Thoracic aorta (tissue), 2 donors: ENCODE results near the gene STIM1. TPM values are rescaled to one million over a fixed set of nuclear protein-coding genes. Genes with fewer than 3 reads are reported as not detected.

Source experiments
- ATAC-seq: fragments of 150-250 bp; one replicate; pipeline ENCODE4 v1.8.0; 2017; ENCODE audit warnings: low read depth; ENCODE audit not compliant: insufficient number of reproducible peaks, low FRiP score
- DNase-seq: peaks from one replicate; pipeline ENCODE4 v3.0.0-alpha.2; 2020; ENCODE audit warnings: low spot score
- H3K27ac ChIP-seq, 2 donors: fragments of 200-600 bp; sonication (generic); 1 replicate in 1 of 2; 2 replicates in 1 of 2; pipeline ENCODE4 v1.5.1; 2016; ENCODE audit warnings: mild to moderate bottlenecking in 2 of 2, moderate library complexity in 2 of 2
- H3K27me3 ChIP-seq: fragments of 200-600 bp; sonication (generic); replicated peaks from 2 replicates; pipeline ENCODE4 v1.6.0; 2016; ENCODE audit warnings: mild to moderate bottlenecking; ENCODE audit not compliant: insufficient read depth
- H3K36me3 ChIP-seq: fragments of 200-600 bp; sonication (generic); one replicate; pipeline ENCODE4 v1.5.1; 2016
- H3K4me1 ChIP-seq, 2 donors: fragments of 200-600 bp; sonication (generic); 1 replicate in 1 of 2; 2 replicates in 1 of 2; pipeline versions ENCODE4 v1.5.1 to v1.6.0; 2016; ENCODE audit warnings: low read depth in 2 of 2, mild to moderate bottlenecking in 1 of 2; ENCODE audit not compliant: control insufficient read depth in 1 of 2
- H3K4me3 ChIP-seq: fragments of 200-600 bp; sonication (generic); 2 replicates; pipeline ENCODE4 v1.5.1; 2016; ENCODE audit warnings: mild to moderate bottlenecking
- H3K9me3 ChIP-seq: fragments of 200-600 bp; sonication (generic); 2 replicates; pipeline ENCODE4 v1.5.1; 2016
- CTCF ChIP-seq: fragments of 200-600 bp; sonication (generic); IDR thresholded peaks from one replicate; pipeline ENCODE4 v1.5.1; 2019; ENCODE audit warnings: antibody characterized with exemption
- total RNA-seq, 2 donors: library from RNA; depleted of rRNA; stranded (reverse); fragments of >200 nt; gene quantifications; one replicate each; pipeline versions ENCODE4 v1.1.0 to v1.2.3, GENCODE V29; 2016

STIM1 gene
- total RNA-seq, 2 donors from 2014 or later = 53.8 to 63.0 TPM

DNA sequence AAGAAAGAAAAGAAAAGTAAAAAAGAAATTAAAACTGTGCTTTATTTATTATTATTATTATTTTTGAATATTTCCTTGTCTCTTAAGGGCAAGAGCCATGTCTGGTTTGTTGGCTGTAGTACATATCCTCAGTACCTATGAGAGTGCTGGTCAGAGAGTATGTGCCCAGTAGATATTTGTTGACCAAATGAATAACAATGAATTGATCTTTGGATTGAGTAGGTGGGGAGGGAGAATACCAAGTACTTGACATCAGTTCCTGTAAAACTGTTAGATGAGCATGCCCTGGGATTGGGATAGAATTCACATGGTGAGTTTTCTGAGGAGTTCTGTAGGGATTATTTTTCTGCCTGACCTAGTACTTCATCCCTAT lies 11.4 kb downstream of the STIM1 start:
- H3K36me3 ChIP-seq = no peaks in the 10 kb centered on the region
- no peaks in the 10 kb centered on the region for H3K27me3 ChIP-seq
- peaks cover 25 to 58% of the 10 kb centered on the region in 2 donors for H3K4me1 ChIP-seq
- H3K4me3 ChIP-seq = no peak overlapping the region
- H3K9me3 ChIP-seq = no peaks in the 10 kb centered on the region
- no peak overlapping the region for H3K27ac ChIP-seq
- ATAC-seq (no peak), DNase-seq (no peak)
- TF ChIP-seq CTCF = no peak

DNA sequence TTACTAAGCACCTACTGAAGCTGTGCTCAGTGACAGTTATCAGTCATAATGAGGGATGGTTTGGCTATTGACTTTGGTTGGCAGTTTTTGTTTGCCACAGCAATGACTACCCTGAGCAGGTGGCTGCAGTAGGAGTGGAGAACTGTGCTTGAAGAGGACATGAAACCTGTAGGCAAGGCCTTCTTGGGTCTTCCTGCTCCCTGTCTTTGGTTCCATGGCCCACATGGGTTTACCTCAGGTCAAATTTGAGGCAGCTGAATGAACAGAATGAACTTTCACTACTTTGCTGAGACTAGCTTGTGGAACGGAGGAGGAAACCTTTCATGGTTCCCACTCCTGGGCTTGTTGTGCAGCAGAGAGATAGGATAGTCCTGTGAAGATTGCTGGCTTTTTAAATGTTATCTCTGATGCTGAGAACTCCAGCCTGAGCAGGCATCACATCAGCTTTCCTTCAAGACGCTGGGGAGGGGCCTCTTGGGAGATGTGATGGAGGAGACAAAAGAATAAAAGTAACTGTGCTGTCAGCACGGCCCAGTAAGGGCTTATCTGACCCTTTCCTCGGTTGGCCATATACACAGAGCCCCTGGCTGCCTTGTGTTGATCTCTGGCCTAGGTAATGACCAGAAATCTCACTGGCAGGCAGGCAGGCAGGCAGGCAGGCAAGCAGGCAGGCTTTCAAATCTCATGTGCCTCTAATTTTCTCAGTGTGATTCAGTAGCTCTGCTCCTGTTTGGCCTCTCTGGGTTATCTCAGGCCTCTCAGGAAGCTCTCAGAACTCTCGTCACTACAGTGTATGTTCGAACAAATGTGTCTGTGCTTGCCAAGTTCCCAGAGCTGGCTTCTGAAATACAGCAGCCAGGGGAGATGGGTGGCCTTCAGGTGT lies 12.0 kb downstream of the STIM1 start:
- Histone ChIP-seq H3K27ac (no peak overlapping the region), H3K9me3 (no peaks in the 10 kb centered on the region), H3K27me3 (no peaks in the 10 kb centered on the region), H3K4me1 (peaks cover 25 to 58% of the 10 kb centered on the region in 2 donors), H3K4me3 (no peak overlapping the region), H3K36me3 (no peaks in the 10 kb centered on the region)
- ATAC-seq = no peak
- no peak for TF ChIP-seq CTCF
- DNase-seq = no peak

DNA sequence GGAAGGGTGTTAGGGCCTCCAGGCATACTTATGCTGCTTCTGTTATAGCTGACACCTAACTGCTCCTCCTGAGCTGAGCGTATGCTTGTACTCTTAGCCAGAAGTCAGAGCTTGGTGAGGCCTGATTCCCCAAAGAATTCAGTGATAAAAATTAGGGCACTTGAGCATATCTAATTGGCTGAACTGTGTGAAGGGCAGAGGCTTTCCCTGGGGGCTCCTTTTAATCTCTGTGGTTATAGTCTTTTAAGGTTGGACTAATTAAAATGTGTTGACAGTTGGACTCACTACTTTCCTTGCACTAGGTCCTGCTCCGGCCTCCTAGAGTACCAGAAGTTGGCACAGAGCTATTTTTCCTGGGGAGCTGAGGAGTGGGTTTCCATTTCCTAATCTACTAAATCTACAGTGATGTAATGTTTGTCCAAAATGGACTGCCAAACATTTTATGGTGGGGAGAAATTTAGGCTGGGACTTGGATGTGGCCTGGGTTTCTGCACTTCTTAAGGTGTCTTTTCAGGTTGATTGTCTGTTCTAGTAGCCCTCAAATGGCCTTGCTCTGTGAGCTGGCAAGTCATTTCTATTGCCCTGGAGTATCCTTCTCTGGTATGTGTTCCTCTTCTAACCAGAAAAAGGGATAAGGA lies 18.4 kb downstream of the STIM1 start:
- Histone ChIP-seq H3K4me3 (no peak overlapping the region), H3K27ac (no peak overlapping the region), H3K27me3 (no peaks in the 10 kb centered on the region), H3K4me1 (peaks cover 13 to 28% of the 10 kb centered on the region in 2 donors), H3K9me3 (no peaks in the 10 kb centered on the region), H3K36me3 (no peaks in the 10 kb centered on the region)
- no peak for DNase-seq
- no peak for TF ChIP-seq CTCF
- ATAC-seq = no peak

DNA sequence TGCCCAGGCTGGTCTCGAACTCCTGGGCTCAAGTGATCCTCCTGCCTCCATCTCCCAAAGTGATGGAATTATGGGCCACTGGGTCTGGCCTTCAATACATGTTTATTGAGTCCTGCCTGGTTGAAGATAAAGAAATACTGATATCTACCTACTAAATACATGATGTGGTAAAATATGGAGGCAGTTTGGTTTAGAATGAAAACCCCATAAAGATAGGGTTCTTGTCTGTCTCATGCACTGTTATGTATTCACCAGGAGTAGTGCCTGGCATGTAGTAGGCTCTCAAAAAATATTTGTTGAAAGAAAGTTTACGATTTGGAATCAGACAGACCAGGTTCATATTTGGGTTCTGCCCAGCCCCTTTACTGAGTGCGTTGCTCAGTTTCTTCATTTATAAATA lies 21.1 kb downstream of the STIM1 start:
- no peaks in the 10 kb centered on the region for H3K9me3 ChIP-seq
- H3K36me3 ChIP-seq = no peaks in the 10 kb centered on the region
- no peak overlapping the region for H3K4me3 ChIP-seq
- no peak overlapping the region for H3K27ac ChIP-seq
- no peaks in the 10 kb centered on the region for H3K27me3 ChIP-seq
- ATAC-seq (no peak), DNase-seq (no peak)
- peaks cover 26 to 34% of the 10 kb centered on the region in 2 donors for H3K4me1 ChIP-seq
- no peak for TF ChIP-seq CTCF
